KMS-11 (cell line): ENCODE results near the gene GKAP1.

Source experiments
- H2AFZ ChIP-seq: fragments of 200-600 bp; sonication (generic); 2 replicates; pipeline ENCODE4 v1.6.1; 2016; ENCODE audit warnings: antibody characterized with exemption, mixed run types, low read depth
- H3K27ac ChIP-seq: fragments of 200-600 bp; sonication (generic); 2 replicates; pipeline ENCODE4 v1.6.1; 2016; ENCODE audit warnings: mild to moderate bottlenecking, mixed run types
- H3K27me3 ChIP-seq: fragments of 200-600 bp; sonication (generic); 2 replicates; pipeline ENCODE4 v1.6.1; 2017; ENCODE audit warnings: mild to moderate bottlenecking, low read depth, mixed run types, moderate library complexity; ENCODE audit not compliant: insufficient read depth
- H3K36me3 ChIP-seq: fragments of 200-600 bp; sonication (generic); 2 replicates; pipeline ENCODE4 v1.6.1; 2017; ENCODE audit warnings: mild to moderate bottlenecking, mixed run types; ENCODE audit not compliant: insufficient read depth
- H3K4me1 ChIP-seq: fragments of 200-600 bp; sonication (generic); 2 replicates; pipeline ENCODE4 v1.6.1; 2016; ENCODE audit warnings: mild to moderate bottlenecking, low read depth, mixed run types; ENCODE audit not compliant: poor library complexity, severe bottlenecking
- H3K4me2 ChIP-seq: fragments of 200-600 bp; sonication (generic); 2 replicates; pipeline ENCODE4 v1.7.0; 2016; ENCODE audit warnings: mild to moderate bottlenecking, mixed run types
- H3K4me3 ChIP-seq: fragments of 200-600 bp; sonication (generic); IDR thresholded peaks from 2 replicates; pipeline ENCODE4 v1.6.1; 2017; ENCODE audit warnings: low read depth, low read length, mixed read lengths; ENCODE audit not compliant: insufficient read depth
- H3K79me2 ChIP-seq: fragments of 200-600 bp; sonication (generic); 2 replicates; pipeline ENCODE4 v1.6.1; 2016; ENCODE audit warnings: low read depth, mixed run types; ENCODE audit not compliant: insufficient read depth
- H3K9ac ChIP-seq: fragments of 200-600 bp; sonication (generic); 2 replicates; pipeline ENCODE4 v1.6.1; 2016; ENCODE audit warnings: mild to moderate bottlenecking, mixed run types
- H4K20me1 ChIP-seq: fragments of 200-600 bp; sonication (generic); 2 replicates; pipeline ENCODE4 v1.6.1; 2016; ENCODE audit warnings: mild to moderate bottlenecking, mixed run types; ENCODE audit not compliant: insufficient read depth
- CTCF ChIP-seq: fragments of 200-600 bp; sonication (generic); conservative IDR thresholded peaks from 2 replicates; pipeline ENCODE4 v1.6.1; 2017; ENCODE audit warnings: low read depth, mild to moderate bottlenecking, antibody characterized with exemption, low read length, moderate library complexity, mixed read lengths

Gene GKAP1

DNA sequence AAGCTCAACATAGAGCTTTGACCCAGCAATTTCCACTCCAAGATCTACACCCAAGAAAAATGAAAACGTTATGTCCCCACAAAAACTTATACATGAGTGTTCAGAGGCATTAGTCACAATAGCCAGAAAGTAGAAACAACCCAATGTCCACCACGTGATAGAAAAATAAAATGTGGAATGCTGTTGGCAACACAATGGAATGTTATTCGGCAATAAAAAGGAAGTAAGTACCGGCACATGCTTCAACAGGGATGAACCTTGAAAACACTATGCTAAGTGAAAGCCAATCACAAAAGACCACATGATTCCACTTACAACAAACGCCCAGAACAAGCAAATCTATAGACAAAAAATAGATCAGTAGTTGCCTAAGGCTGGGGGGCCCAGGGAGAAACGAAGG is 115.8 kb downstream of the GKAP1 start:
- peaks cover 77% of the 10 kb centered on the region for H4K20me1 ChIP-seq
- no peak overlapping the region for H3K4me3 ChIP-seq
- H3K79me2 ChIP-seq = peaks cover 97% of the 10 kb centered on the region
- H3K9ac ChIP-seq = no peak overlapping the region
- H3K27ac ChIP-seq = no peak overlapping the region
- peaks cover 59% of the 10 kb centered on the region for H3K4me1 ChIP-seq
- no peaks in the 10 kb centered on the region for H3K27me3 ChIP-seq
- H3K36me3 ChIP-seq = no peaks in the 10 kb centered on the region
- no peak overlapping the region for H3K4me2 ChIP-seq
- H2AFZ ChIP-seq = no peak overlapping the region
- no peak for TF ChIP-seq CTCF

DNA sequence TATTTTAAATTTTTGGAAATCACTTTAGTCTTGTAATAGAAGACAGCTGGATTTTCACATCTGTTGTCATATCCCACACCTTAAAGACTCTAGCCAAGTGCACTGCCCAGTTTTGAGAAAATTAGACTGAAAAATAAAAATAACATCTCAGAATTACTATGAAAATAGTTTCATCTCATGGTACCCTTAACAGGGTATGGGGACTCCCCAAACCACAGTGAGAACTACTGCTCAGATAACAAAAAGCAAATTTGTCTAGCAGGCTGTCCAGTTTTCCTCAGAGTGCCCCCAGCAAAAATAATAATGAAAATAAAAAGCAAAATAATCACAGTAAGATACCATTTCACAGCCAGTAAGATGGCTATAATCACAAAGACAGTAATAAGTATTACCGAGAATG is 116.3 kb downstream of the GKAP1 start:
- H3K9ac ChIP-seq = no peak overlapping the region
- H3K4me2 ChIP-seq = no peak overlapping the region
- no peaks in the 10 kb centered on the region for H3K36me3 ChIP-seq
- H3K79me2 ChIP-seq = peaks cover 97% of the 10 kb centered on the region
- H3K4me3 ChIP-seq = no peak overlapping the region
- peaks cover 59% of the 10 kb centered on the region for H3K4me1 ChIP-seq
- TF ChIP-seq CTCF = no peak
- no peaks in the 10 kb centered on the region for H3K27me3 ChIP-seq
- no peak overlapping the region for H3K27ac ChIP-seq
- peaks cover 77% of the 10 kb centered on the region for H4K20me1 ChIP-seq
- no peak overlapping the region for H2AFZ ChIP-seq

GRCh38 chr9:83699615-83700014 is 118.0 kb downstream of the GKAP1 start:
- no peak overlapping the region; the same call in 1 of the 2 replicates for H3K4me2 ChIP-seq
- H3K79me2 ChIP-seq = peaks cover 97% of the 10 kb centered on the region
- H3K27ac ChIP-seq = no peak overlapping the region
- H3K9ac ChIP-seq = no peak overlapping the region
- no peaks in the 10 kb centered on the region for H3K36me3 ChIP-seq
- no peak overlapping the region for H3K4me3 ChIP-seq
- H2AFZ ChIP-seq = no peak overlapping the region
- H3K4me1 ChIP-seq = peaks cover 48% of the 10 kb centered on the region
- H4K20me1 ChIP-seq = peaks cover 82% of the 10 kb centered on the region
- H3K27me3 ChIP-seq = no peaks in the 10 kb centered on the region
- no peak for TF ChIP-seq CTCF

DNA sequence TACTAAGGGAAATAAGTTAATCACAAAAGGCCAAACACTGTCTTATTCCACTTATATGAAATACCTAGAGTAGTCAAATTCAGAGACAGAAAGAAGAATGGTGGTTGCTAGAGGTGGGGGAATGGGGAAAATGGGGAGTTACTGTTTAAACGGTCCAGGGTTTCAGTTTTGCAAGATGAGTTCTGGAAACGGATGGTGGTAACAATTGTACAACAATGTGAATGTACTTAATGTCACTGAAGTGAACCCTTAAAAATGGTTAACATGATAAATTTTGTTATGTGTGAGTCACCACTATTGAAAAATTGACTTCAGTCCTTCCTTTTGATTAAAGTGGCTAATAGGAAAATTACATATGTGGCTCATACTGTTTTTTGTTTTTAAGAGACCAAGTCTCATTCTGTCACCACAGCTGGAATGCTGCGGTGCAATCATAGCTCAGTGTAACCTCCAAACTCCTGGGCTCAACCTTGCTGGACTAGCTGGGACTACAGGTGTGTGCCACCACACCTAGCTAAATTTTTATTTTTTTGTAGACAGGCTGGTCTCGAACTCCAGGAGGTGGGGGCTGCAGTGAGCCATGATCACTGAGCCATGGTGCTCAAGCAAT is 118.5 kb downstream of the GKAP1 start:
- H4K20me1 ChIP-seq = peaks cover 83% of the 10 kb centered on the region

More for the DNA sequence above, 118.5 kb downstream of the GKAP1 start:
- H3K79me2 ChIP-seq = peaks cover 97% of the 10 kb centered on the region
- no peaks in the 10 kb centered on the region for H3K27me3 ChIP-seq
- no peaks in the 10 kb centered on the region for H3K36me3 ChIP-seq
- peaks cover 43% of the 10 kb centered on the region for H3K4me1 ChIP-seq
- H3K27ac ChIP-seq = no peak overlapping the region
- H2AFZ ChIP-seq = no peak overlapping the region
- no peak for TF ChIP-seq CTCF
- no peak overlapping the region; the same call in 1 of the 2 replicates for H3K4me2 ChIP-seq
- no peak overlapping the region for H3K9ac ChIP-seq
- no peak overlapping the region for H3K4me3 ChIP-seq
